Activated T-helper 1 cell treated with anti-CD3 and anti-CD28 coated beads, Interleukin-12 subunit alpha, Interleukin-12 subunit beta, Interleukin-2, Interleukin-4 antibody, amounts not matched to agents 30 ng/mL and 10 ng/mL and 1 ng/mL, durations not matched to agents 14 hours and 24 hours and 36 hours (primary cell): ENCODE data around the gene CNPY1. TPM values are rescaled to one million over a fixed set of nuclear protein-coding genes. Genes with fewer than 3 reads are reported as not detected.
"Not testable (repeated sequence)": the region's sequence is repeated elsewhere in the genome, so short reads cannot be mapped to it uniquely, and the experiment has no call there.

Experiments
- DNase-seq: peaks from one replicate; pipeline ENCODE4 v3.0.0; 2021; ENCODE audit warnings: low spot score
- H3K27ac Mint-ChIP-seq: one replicate; pipeline ENCODE4 v1.8.0; 2021; ENCODE audit warnings: mild to moderate bottlenecking, mixed read lengths
- H3K27me3 Mint-ChIP-seq: one replicate; pipeline ENCODE4 v1.8.0; 2022; ENCODE audit warnings: mild to moderate bottlenecking, moderate library complexity, mixed read lengths; ENCODE audit not compliant: insufficient read depth
- H3K36me3 Mint-ChIP-seq: one replicate; pipeline ENCODE4 v1.8.0; 2021; ENCODE audit warnings: low read depth, mixed read lengths
- H3K4me1 Mint-ChIP-seq: one replicate; pipeline ENCODE4 v1.8.0; 2021; ENCODE audit warnings: low read depth, mixed read lengths
- H3K4me3 Mint-ChIP-seq: one replicate; pipeline ENCODE4 v1.8.0; 2021; ENCODE audit warnings: mild to moderate bottlenecking, moderate library complexity, mixed read lengths
- H3K9me3 Mint-ChIP-seq: one replicate; pipeline ENCODE4 v1.8.0; 2021; ENCODE audit warnings: mixed read lengths
- intact Hi-C: fragments of 100-400 bp; cut with micrococcal nuclease; formaldehyde crosslinking; loops from one replicate; pipeline ENCODE4 v1.15.1; 2024
- total RNA-seq: library from RNA; stranded (reverse); gene quantifications from 2 replicates; pipeline ENCODE4 v1.2.3, GENCODE V29; 2022

Gene CNPY1
- total RNA-seq, 1 donor from 2014 or later: not detected

DNA sequence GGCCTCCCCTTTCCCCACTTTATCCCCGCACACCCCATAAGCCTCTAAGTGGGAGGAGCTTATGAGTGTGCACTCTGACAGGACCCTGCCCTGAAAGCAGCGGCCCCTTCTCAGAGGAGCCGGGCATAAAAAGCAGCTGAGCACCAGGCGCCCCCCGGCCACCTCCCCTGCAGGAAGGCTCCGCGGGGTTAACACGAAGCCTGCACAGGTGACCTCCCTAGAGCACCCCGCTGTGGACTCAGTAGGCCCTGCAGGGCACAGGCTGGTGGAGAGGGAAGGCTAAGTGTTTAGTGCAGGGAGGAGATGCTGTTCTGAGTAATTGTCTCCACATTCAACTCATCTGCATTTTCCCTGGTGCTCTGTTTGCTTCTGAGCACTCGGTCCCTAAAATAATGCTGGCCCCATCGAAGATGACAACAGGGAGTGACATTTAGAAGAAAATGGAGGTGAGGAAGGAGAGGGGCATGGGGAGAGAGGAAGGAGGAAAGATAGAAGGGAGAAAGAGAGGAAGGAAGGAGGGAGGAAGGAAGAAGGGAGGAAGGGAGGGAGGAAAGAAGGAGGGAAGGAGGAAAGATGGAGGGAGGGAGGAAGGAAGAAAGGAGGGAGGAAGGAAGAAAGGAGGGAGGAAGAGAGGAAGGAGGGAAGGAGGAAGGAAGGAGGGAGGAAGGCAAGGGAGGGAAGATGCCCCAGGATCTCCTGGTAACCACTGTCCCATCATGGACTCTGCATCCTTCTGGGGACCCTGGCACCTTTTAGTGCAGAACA is 25.4 kb upstream of the CNPY1 start:
- H3K36me3 Mint-ChIP-seq: no peaks in the 10 kb centered on the region
- H3K27me3 Mint-ChIP-seq: no peaks in the 10 kb centered on the region
- H3K4me1 Mint-ChIP-seq: no peaks in the 10 kb centered on the region
- H3K9me3 Mint-ChIP-seq: no peaks in the 10 kb centered on the region
- no peak overlapping the region for H3K4me3 Mint-ChIP-seq
- no peak overlapping the region for H3K27ac Mint-ChIP-seq
- intact Hi-C loops: no loop called here
- no peak for DNase-seq

DNA sequence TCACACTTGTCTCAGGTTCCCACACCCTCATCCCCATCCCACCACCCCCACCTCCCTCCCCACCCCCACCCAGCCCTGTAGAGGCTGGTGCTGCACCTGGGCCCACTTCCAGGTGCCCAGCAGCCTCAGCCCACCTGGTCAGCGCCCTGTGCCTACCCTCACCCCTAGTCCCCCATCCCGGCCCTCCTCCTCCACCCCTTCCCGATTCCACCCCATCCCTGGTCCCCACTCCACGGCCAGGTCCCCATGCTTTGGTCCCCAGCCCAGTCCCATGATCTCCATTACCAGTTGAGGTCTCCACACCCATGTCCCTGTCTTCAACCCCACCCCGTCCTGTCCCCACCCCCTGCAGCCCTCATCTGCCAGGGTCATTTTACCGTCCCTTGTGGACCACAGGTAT is 24.6 kb upstream of the CNPY1 start:
- intact Hi-C loops: no loop called here
- Mint-ChIP-seq H3K4me3 (no peak overlapping the region), H3K27me3 (no peaks in the 10 kb centered on the region), H3K27ac (no peak overlapping the region), H3K4me1 (no peaks in the 10 kb centered on the region), H3K36me3 (no peaks in the 10 kb centered on the region), H3K9me3 (no peaks in the 10 kb centered on the region)
- DNase-seq: no peak

DNA sequence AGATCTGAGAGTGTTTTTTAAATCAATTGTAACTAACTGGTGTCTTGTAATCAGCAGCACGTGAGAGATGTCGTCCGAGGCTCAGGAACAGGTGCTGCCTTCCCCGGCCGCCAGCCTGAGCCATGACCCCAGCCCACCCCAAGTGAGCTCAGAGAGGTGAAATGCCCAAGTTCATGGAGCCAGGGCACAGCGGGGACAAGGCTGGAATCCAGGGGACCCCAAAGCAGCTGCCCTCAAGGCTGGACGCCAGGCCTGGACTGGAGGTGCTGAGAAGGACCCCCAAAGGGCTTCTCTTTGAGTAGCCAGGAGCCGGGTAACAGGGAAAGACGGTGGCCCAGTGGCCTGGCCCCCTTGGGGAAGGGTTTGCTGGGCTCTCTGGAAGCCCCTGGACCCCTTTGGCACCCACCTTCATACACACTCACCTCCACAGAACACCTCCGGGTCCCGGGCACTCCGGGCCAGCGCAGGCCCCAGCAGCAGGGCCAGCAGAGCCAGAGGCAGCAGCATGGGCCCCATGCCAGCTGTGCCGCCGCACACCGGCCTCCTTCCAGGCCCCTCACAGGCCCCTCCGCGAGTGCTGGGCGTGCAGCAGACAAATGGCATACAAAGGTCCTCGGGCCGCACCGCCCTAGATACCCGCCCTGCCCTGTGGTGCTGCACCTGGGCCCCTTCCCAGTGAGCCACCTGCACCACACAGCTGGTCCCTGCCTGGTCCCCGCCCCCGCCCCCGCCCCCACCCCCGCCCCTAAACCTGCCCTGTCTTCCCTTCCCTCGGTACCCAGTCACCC is 24.0 kb upstream of the CNPY1 start:
- Mint-ChIP-seq H3K27ac (no peak overlapping the region), H3K4me1 (no peaks in the 10 kb centered on the region), H3K9me3 (no peaks in the 10 kb centered on the region), H3K27me3 (no peaks in the 10 kb centered on the region), H3K36me3 (no peaks in the 10 kb centered on the region), H3K4me3 (no peak overlapping the region)
- intact Hi-C loops: no loop called here
- no peak for DNase-seq

DNA sequence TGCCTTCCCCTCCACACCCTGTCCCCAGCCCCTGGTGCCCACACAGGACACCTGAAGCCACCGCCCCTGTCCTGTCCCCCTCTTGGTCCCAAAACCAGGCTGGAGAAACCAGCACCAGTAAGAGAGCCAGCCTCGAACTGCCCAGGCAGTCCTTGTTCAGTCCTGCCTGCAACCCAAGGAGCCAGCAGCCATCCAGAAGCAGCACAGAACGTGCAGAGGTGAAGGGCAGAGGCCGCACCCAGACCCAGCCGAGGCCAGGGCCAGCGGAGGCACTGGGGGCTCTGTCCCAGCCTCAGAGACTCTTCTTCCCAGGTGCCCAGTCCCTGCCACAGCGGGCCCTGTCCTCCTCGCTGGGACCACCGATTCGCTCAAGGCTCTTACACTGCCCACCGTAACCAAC is 23.3 kb upstream of the CNPY1 start:
- no peaks in the 10 kb centered on the region for H3K36me3 Mint-ChIP-seq
- H3K27me3 Mint-ChIP-seq: no peaks in the 10 kb centered on the region
- no peak overlapping the region for H3K27ac Mint-ChIP-seq
- no peaks in the 10 kb centered on the region for H3K9me3 Mint-ChIP-seq
- no peak overlapping the region for H3K4me3 Mint-ChIP-seq
- H3K4me1 Mint-ChIP-seq: no peaks in the 10 kb centered on the region
- no peak for DNase-seq
- intact Hi-C loops: no loop called here

DNA sequence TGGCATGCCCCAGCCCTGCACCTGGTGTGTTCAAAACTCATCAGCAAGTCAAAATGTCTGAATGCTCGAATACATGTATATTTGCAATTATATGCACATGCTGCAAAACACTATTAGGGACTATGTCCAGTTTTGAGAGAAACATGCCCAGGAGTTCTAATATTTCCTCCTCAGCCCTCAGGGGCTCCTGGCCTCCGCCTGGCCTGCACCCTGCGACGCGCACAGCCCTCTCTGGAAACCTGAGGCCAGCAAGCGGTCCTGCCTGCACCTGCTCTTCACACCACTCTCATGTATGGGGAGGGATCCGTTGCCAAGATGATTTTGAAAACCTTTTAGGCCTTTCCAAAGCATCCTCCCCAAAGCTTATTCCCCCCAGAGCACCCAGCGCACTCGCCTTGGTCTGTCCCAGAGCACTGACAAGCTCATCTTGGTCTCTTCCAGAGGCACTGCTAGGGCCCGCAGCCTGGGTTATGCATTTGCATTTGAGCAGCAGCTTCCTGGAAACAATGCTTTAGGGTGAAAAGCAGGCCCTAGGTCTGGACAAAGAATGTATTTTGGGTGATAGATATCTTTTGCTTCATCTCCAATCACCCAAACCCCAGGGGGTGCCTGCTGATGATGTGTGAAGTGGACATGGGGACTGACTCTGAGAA is 22.6 kb upstream of the CNPY1 start:
- Mint-ChIP-seq H3K4me3 (no peak overlapping the region), H3K36me3 (no peaks in the 10 kb centered on the region)
- intact Hi-C loops: no loop called here

DNA sequence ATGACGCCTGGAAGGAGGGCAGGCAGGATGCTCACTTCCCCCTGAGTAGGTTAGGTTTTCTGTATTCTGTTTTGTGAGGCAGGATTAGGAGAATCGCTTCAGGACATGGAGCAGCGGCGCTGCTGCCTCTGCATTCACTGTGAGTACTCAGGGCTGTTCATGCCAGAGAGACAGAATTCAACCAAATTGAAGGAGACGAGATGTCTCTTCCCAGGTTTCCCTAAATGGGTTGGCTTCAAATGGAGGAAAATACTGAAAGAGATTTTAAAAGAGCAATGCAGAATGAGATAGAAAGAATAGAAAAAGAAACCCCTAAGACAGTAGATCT is 21.9 kb upstream of the CNPY1 start:
- Mint-ChIP-seq H3K27ac (no peak overlapping the region), H3K4me3 (no peak overlapping the region), H3K27me3 (peaks cover 3% of the 10 kb centered on the region), H3K9me3 (no peaks in the 10 kb centered on the region), H3K36me3 (no peaks in the 10 kb centered on the region), H3K4me1 (no peaks in the 10 kb centered on the region)
- intact Hi-C loops: no loop called here
- no peak for DNase-seq

More for the DNA sequence above, 22.6 kb upstream of the CNPY1 start:
- Mint-ChIP-seq H3K4me1 (no peaks in the 10 kb centered on the region), H3K27ac (no peak overlapping the region), H3K27me3 (peaks cover 3% of the 10 kb centered on the region), H3K9me3 (no peaks in the 10 kb centered on the region)
- DNase-seq: no peak

DNA sequence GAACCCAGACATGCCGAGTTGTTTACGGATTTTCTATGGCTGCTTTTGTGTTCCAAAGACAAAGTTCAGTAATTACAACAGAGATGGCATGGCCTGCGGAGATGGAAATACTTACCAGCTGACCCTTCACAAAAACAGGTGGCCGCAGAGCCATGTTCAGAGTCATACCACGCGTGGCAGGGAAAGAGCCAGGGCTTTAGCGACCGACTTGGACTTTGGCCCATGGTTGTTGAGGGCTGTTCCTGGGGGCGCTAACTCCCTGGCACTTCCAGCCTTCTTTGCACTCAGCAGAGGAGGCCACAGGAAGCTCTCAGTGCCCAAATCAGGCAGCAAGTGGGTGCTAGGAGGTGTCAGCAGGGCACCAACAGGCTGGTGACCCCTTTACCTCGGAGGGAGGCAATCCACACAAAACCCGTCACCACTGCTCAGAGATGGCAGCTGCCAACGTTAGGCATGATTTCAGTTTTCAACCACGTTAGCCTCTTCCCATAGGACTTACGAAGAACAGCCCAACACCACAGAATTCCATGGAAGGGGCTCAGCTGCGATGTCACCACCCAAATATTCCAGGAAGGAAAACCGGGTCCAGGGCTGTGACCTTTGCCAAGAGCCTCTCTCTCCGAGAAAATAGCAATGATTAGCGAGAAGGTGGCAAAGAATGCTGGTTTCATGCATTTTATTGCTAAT is 21.4 kb upstream of the CNPY1 start:
- H3K36me3 Mint-ChIP-seq: no peaks in the 10 kb centered on the region
- H3K4me3 Mint-ChIP-seq: no peak overlapping the region
- no peak overlapping the region for H3K27ac Mint-ChIP-seq
- H3K9me3 Mint-ChIP-seq: no peaks in the 10 kb centered on the region
- intact Hi-C loops: no loop called here
- DNase-seq: no peak
- H3K27me3 Mint-ChIP-seq: peaks cover 3% of the 10 kb centered on the region
- H3K4me1 Mint-ChIP-seq: no peaks in the 10 kb centered on the region

DNA sequence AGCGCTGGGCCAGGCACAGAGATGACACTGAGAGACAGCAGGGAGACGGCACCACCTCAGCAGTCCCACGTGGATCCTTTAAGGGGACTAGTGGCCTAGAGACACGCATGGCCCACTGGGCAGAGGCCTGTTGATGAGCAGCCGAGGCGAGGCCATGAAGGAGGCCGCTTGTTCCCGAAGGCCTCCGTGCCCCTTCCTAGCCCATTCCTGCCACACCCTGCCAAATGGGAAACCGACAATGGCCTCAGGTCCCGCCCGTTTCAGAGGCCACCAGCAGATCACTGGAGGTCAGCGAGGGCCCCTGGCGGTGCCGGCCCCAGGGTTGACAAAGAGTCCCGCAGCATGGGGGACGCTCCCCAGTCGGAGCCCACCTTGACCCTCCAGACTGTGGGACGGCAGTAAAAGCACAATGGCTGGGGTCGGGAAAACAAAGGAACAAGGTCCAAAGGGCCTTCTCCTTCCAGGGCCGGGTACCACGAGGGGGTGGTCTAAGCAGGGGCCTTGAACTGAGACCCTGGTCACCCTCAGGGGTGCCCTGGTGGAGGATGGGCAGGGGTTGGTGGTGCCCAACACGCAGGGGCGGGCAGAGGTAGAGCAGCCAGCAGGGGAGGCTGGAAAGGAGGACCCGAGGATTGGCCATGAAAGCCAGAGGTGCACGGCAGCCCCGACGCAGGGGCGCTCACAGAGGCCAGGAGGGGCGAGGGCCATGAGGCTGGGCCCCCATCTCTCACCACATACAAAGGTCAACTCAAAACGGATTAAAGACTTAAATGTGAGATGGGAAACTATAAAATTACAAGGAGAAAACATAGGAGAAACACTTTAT is 19.9 kb upstream of the CNPY1 start:
- Mint-ChIP-seq H3K4me1 (no peaks in the 10 kb centered on the region), H3K36me3 (no peaks in the 10 kb centered on the region), H3K27ac (no peak overlapping the region), H3K9me3 (no peaks in the 10 kb centered on the region), H3K4me3 (no peak overlapping the region), H3K27me3 (peaks cover 3% of the 10 kb centered on the region)
- no peak for DNase-seq
- intact Hi-C loops: no loop called here

DNA sequence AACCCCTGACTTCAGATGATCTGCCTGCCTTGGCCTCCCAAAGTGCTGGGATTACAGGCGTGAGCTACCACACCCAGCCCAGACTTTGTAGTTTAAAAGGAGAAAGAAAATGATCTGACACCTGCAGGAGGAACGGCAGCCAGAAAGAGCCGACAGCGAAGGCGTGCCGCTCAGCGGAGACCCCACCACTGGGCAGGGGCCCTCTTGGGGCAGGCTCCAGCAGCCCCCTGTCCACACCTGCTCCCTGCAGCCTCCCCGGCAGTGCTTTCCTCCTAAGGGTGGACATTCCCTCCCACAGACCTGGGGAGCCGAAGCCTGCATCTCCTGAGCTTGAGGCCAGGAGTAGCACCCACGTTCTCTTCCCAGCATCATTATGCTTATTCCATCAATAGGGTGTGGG is 19.2 kb upstream of the CNPY1 start:
- no peak for DNase-seq
- peaks cover 3% of the 10 kb centered on the region for H3K27me3 Mint-ChIP-seq
- intact Hi-C loops: no loop called here
- no peak overlapping the region for H3K4me3 Mint-ChIP-seq
- no peaks in the 10 kb centered on the region for H3K36me3 Mint-ChIP-seq
- H3K27ac Mint-ChIP-seq: no peak overlapping the region
- H3K9me3 Mint-ChIP-seq: no peaks in the 10 kb centered on the region
- H3K4me1 Mint-ChIP-seq: no peaks in the 10 kb centered on the region

DNA sequence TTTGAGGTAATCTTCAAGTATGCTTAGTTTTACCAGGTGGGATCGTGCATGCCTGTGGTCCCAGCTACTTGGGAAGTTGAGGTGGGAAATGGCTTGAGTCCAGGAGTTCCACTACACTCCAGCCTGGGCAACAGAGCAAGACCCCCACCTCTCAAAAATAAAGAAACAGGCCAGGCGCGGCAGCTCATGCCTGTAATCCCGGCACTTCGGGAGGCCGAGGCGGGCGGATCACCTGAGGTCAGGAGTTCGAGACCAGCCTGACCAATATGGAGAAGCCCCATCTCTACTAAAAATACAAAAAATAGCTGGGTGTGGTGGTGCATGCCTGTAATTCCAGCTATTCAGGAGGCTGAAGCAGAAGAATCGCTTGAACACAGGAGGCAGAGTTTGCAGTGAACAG is 16.6 kb upstream of the CNPY1 start:
- H3K36me3 Mint-ChIP-seq, H3K4me1 Mint-ChIP-seq, H3K27me3 Mint-ChIP-seq, H3K9me3 Mint-ChIP-seq, DNase-seq, intact Hi-C loops, H3K27ac Mint-ChIP-seq, H3K4me3 Mint-ChIP-seq: not testable (repeated sequence)

DNA sequence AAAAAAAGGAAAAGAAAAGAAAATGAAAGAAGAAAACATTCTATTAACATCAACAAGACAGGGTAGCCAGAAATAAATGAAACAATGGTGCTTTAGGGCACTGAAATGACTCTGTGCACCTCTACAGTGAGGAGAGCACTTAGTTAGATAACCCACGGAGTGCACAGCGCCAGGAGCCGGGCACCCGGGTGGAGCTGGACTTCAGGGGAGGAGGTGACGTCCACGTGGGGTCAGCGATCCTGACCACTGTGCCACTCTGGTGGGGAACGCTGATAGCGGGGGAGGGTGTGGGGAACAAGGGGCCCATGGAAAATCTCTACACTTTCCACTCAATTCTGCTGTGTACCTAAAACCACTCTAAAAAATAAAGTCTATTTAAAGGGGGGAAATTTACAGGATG is 15.7 kb upstream of the CNPY1 start:
- intact Hi-C loops: no loop called here
- Mint-ChIP-seq H3K27me3 (peaks cover 3% of the 10 kb centered on the region), H3K27ac (no peak overlapping the region), H3K4me1 (no peaks in the 10 kb centered on the region), H3K4me3 (no peak overlapping the region), H3K9me3 (no peaks in the 10 kb centered on the region), H3K36me3 (no peaks in the 10 kb centered on the region)
- DNase-seq: no peak

DNA sequence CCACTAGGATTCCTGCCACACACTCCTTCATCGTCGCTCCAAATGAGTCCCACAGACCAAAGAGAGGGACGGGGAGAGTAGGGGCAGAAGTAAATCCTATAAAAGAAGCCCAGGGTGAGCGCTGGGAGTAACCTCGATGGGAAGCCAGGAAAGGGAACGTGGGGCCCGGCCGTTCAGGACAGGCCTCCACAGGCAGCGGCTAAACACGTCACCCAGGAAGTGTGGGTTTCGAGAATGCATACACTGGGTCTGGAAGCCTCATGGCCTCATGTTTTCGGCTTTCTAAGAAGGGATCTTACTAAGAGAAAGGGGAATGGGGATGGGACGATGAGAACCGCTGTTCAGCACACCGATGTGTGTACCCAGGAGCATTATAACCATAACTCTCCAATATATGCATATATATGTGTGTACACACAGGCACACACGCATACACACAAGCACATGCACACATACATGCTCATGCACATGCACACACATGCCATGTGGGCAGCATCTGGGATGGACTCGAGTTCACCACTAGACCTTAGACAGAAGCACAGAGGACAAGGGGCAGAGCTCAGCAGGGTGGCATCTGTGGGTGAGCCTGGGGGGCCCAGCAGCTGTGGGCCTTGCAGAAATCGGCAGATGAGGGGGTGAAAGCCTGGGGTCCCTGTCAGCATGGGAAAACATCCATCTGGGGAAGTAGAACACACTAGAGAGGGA is 14.8 kb upstream of the CNPY1 start:
- Mint-ChIP-seq H3K27me3 (peaks cover 3% of the 10 kb centered on the region), H3K36me3 (no peaks in the 10 kb centered on the region), H3K9me3 (no peaks in the 10 kb centered on the region), H3K4me1 (no peaks in the 10 kb centered on the region), H3K27ac (no peak overlapping the region), H3K4me3 (no peak overlapping the region)
- DNase-seq: no peak
- intact Hi-C loops: no loop called here
